Gastrocnemius medialis (tissue), 4 donors: ENCODE results near the gene ISOC2. TPM values are rescaled to one million over a fixed set of nuclear protein-coding genes. Genes with fewer than 3 reads are reported as not detected.

ENCODE experiments used
- ATAC-seq, 2 donors: fragments of 150-250 bp; one replicate each; pipeline ENCODE4 v1.9.1; 2016
- DNase-seq, 2 donors: peaks; one replicate each; pipeline ENCODE4 v3.0.0-alpha.2; 2019
- H3K27ac ChIP-seq, 4 donors: fragments of 200-600 bp; sonication (generic); 1 replicate in 1 of 4; 2 replicates in 3 of 4; pipeline ENCODE4 v1.5.1; 2016 to 2018; ENCODE audit warnings: mild to moderate bottlenecking in 2 of 4, moderate library complexity in 1 of 4
- H3K27me3 ChIP-seq, 3 donors: fragments of 200-600 bp; sonication (generic) in 2 of 3; 1 replicate in 1 of 3; 2 replicates in 2 of 3; pipeline versions ENCODE4 v1.5.1 to v1.6.0; 2016 to 2019; ENCODE audit warnings: mild to moderate bottlenecking in 1 of 3, moderate library complexity in 1 of 3
- H3K36me3 ChIP-seq, 2 donors: fragments of 200-600 bp; sonication (generic) in 1 of 2; one replicate each; pipeline ENCODE4 v1.5.1; 2017 to 2018
- H3K4me1 ChIP-seq, 2 donors: fragments of 200-600 bp; sonication (generic) in 1 of 2; one replicate each; pipeline ENCODE4 v1.5.1; 2016 to 2017; ENCODE audit warnings: mild to moderate bottlenecking in 2 of 2
- H3K4me3 ChIP-seq, 4 donors: fragments of 200-600 bp; sonication (generic) in 3 of 4; 1 replicate in 1 of 4; 2 replicates in 3 of 4; pipeline ENCODE4 v1.5.1; 2016 to 2019; ENCODE audit warnings: mild to moderate bottlenecking in 2 of 4
- H3K9me3 ChIP-seq, 3 donors: fragments of 200-600 bp; sonication (generic) in 2 of 3; 1 replicate in 1 of 3; 2 replicates in 2 of 3; pipeline ENCODE4 v1.5.1; 2016 to 2019
- CTCF ChIP-seq, 5 experiments: fragments of 450-650 bp in 3 of 5; fragments of 200-600 bp in 2 of 5; sonication (generic) in 2 of 5; IDR thresholded peaks in 4 of 5; conservative IDR thresholded peaks in 1 of 5; 1 replicate in 4 of 5; 2 replicates in 1 of 5; pipeline ENCODE4 v1.5.1; 2016 to 2019; ENCODE audit warnings: antibody characterized with exemption in 5 of 5, mild to moderate bottlenecking in 3 of 5, moderate library complexity in 3 of 5
- POLR2A ChIP-seq, 2 donors: fragments of 450-650 bp; IDR thresholded peaks; one replicate each; pipeline ENCODE4 v1.6.1; 2017; ENCODE audit warnings: antibody characterized with exemption in 2 of 2, mild to moderate bottlenecking in 2 of 2, moderate library complexity in 2 of 2
- in situ Hi-C, 4 donors: fragments of 200-750 bp; cut with MboI; loops; one replicate each; pipeline versions ENCODE4 v1.15.0 to v1.8.0; 2017; ENCODE audit warnings: low sequenced_read_pairs in 4 of 4
- intact Hi-C: fragments of 100-400 bp; cut with DNase I; formaldehyde crosslinking; loops from one replicate; pipeline ENCODE4 v1.15.1; 2023; ENCODE audit warnings: low total_unique reads
- total RNA-seq, 4 donors: library from RNA; depleted of rRNA; stranded (reverse); fragments of >200 nt; gene quantifications; one replicate each; pipeline versions ENCODE4 v1.1.0 to v1.2.3, GENCODE V29; 2016

ISOC2 gene
- total RNA-seq, 4 donors from 2014 or later = 59.7 to 101 (median 88.7) TPM

- peak overlapping the region; percentile 70 to 78 (median 70) for H3K27ac ChIP-seq
- H3K27me3 ChIP-seq = peaks cover 0 to 5% (median 0%) of the 10 kb centered on the region in 3 donors
- TF ChIP-seq CTCF (IDR thresholded peaks at IDR 0.05 in 4 of 5, conservative IDR thresholded peaks at IDR 0.05 in 1 of 5) = no peak
- no peak for TF ChIP-seq POLR2A (IDR thresholded peaks at IDR 0.05)
- ATAC-seq = no peak
- H3K36me3 ChIP-seq = no peaks in the 10 kb centered on the region
- no peaks in the 10 kb centered on the region for H3K4me1 ChIP-seq
- no peak for DNase-seq
- intact Hi-C loops (no loop called here), in situ Hi-C loops (no loop called here)
- H3K4me3 ChIP-seq = peak overlapping the region in 3 of 4 donors; percentile 23 to 41 (median 39)
- H3K9me3 ChIP-seq = no peaks in the 10 kb centered on the region
Measured at GRCh38 chr19:55493645-55494171, 32.3 kb upstream of the ISOC2 start.

- peaks cover 0 to 5% (median 0%) of the 10 kb centered on the region in 3 donors for H3K27me3 ChIP-seq
- no peaks in the 10 kb centered on the region for H3K4me1 ChIP-seq
- H3K4me3 ChIP-seq = peak overlapping the region in 2 of 4 donors; percentile 23 to 39
- no peaks in the 10 kb centered on the region for H3K9me3 ChIP-seq
- intact Hi-C loops (no loop called here), in situ Hi-C loops (no loop called here)
- no peak for DNase-seq
- ATAC-seq = no peak
- TF ChIP-seq POLR2A (IDR thresholded peaks at IDR 0.05) = no peak
- TF ChIP-seq CTCF (IDR thresholded peaks at IDR 0.05 in 4 of 5, conservative IDR thresholded peaks at IDR 0.05 in 1 of 5) = no peak
- peak overlapping the region; percentile 68 to 78 (median 70) for H3K27ac ChIP-seq
- no peaks in the 10 kb centered on the region for H3K36me3 ChIP-seq
Measured at GRCh38 chr19:55493052-55493644, 31.7 kb upstream of the ISOC2 start.

- Histone ChIP-seq H3K4me3 (no peak overlapping the region), H3K9me3 (no peaks in the 10 kb centered on the region), H3K36me3 (no peaks in the 10 kb centered on the region), H3K27me3 (peaks cover 0 to 5% (median 0%) of the 10 kb centered on the region in 3 donors), H3K4me1 (no peaks in the 10 kb centered on the region), H3K27ac (peak overlapping the region in 1 of 4 donors; percentile 78)
- ATAC-seq = no peak
- TF ChIP-seq CTCF (IDR thresholded peaks at IDR 0.05 in 4 of 5, conservative IDR thresholded peaks at IDR 0.05 in 1 of 5) (no peak), POLR2A (IDR thresholded peaks at IDR 0.05) (no peak)
- in situ Hi-C loops (no loop called here), intact Hi-C loops (no loop called here)
- no peak for DNase-seq
Measured at GRCh38 chr19:55492362-55492944, 31.0 kb upstream of the ISOC2 start.

GRCh38 chr19:55491546-55492360 is 30.3 kb upstream of the ISOC2 start:
- Histone ChIP-seq H3K27me3 (peaks cover 0 to 5% (median 0%) of the 10 kb centered on the region in 3 donors), H3K9me3 (no peaks in the 10 kb centered on the region), H3K36me3 (no peaks in the 10 kb centered on the region), H3K4me3 (no peak overlapping the region), H3K4me1 (peaks cover 2 to 4% of the 10 kb centered on the region in 2 donors), H3K27ac (peak overlapping the region in 1 of 4 donors; percentile 18)
- no peak for DNase-seq
- in situ Hi-C loops = no loop called here
- TF ChIP-seq CTCF (IDR thresholded peaks at IDR 0.05 in 4 of 5, conservative IDR thresholded peaks at IDR 0.05 in 1 of 5) (no peak), POLR2A (IDR thresholded peaks at IDR 0.05) (no peak)
- intact Hi-C loops = no loop called here
- no peak for ATAC-seq
